Stimulated activated naive CD8-positive, alpha-beta T cell treated with anti-CD3 and anti-CD28 coated beads, Interleukin-15, Interleukin-2, amounts not matched to agents 100 U/mL and 50 U/mL, for 24 hours (primary cell): ENCODE data around the gene GSK3A.

Experiments
- ATAC-seq: fragments of 150-1000 bp; cut with Tn5 transposase; one replicate; pipeline ENCODE4 v1.10.0; 2021
- DNase-seq: peaks from one replicate; pipeline ENCODE4 v3.0.0; 2021

GSK3A gene

GRCh38 chr19:42242512-42243409, at the start of gene GSK3A:
Gene GSK3A (minus strand): TSS chr19:42242602. CDS start chr19:42242465, 137 bp downstream.
- ATAC-seq (peak; percentile 80), DNase-seq (peak; percentile 94)

GRCh38 chr19:42291435-42291810, 49.0 kb upstream of the GSK3A start:
- ATAC-seq: no peak
- no peak for DNase-seq

GRCh38 chr19:42290523-42291434, 48.4 kb upstream of the GSK3A start:
- peak; percentile 60 for ATAC-seq
- peak; percentile 77 for DNase-seq

- ATAC-seq (no peak), DNase-seq (no peak)
Measured at GRCh38 chr19:42290136-42290522, 47.7 kb upstream of the GSK3A start.

- DNase-seq: no peak
- ATAC-seq: no peak
Measured at GRCh38 chr19:42289556-42290041, 47.2 kb upstream of the GSK3A start.

GRCh38 chr19:42288881-42289555, 46.6 kb upstream of the GSK3A start:
- DNase-seq (no peak), ATAC-seq (no peak)

- ATAC-seq: no peak
- no peak for DNase-seq
Measured at GRCh38 chr19:42288387-42288786, 46.0 kb upstream of the GSK3A start.

- ATAC-seq (no peak), DNase-seq (no peak)
Measured at GRCh38 chr19:42287827-42288107, 45.4 kb upstream of the GSK3A start.

GRCh38 chr19:42287017-42287826, 44.8 kb upstream of the GSK3A start:
- no peak for DNase-seq
- no peak for ATAC-seq

- DNase-seq: no peak
Measured at GRCh38 chr19:42286349-42287016, 44.1 kb upstream of the GSK3A start.

GRCh38 chr19:42285988-42286348, 43.6 kb upstream of the GSK3A start:
- ATAC-seq (no peak), DNase-seq (no peak)

More at GRCh38 chr19:42286349-42287016, 44.1 kb upstream of the GSK3A start:
- ATAC-seq: no peak

GRCh38 chr19:42285541-42285941, 43.1 kb upstream of the GSK3A start:
- ATAC-seq (no peak), DNase-seq (no peak)

GRCh38 chr19:42284591-42285341, 42.4 kb upstream of the GSK3A start:
- no peak for DNase-seq

GRCh38 chr19:42284066-42284501, 41.7 kb upstream of the GSK3A start:
- DNase-seq (peak; percentile 82), ATAC-seq (peak; percentile 6)

More at GRCh38 chr19:42284591-42285341, 42.4 kb upstream of the GSK3A start:
- no peak for ATAC-seq

GRCh38 chr19:42283188-42284065, 41.0 kb upstream of the GSK3A start:
- ATAC-seq: peak; percentile 64
- DNase-seq: peak; percentile 97

GRCh38 chr19:42282819-42283187, 40.4 kb upstream of the GSK3A start:
- ATAC-seq: peak; percentile 0
- DNase-seq: no peak

- DNase-seq: peak; percentile 39
- ATAC-seq: no peak
Measured at GRCh38 chr19:42281827-42282762, 39.7 kb upstream of the GSK3A start.
